ENCODE measurements around the gene ZNRF1. TPM values are rescaled to one million over a fixed set of nuclear protein-coding genes. Genes with fewer than 3 reads are reported as not detected.

ZNRF1 gene
- total and polyA plus RNA-seq, 2 of the 4 experiments (the other 2 are of a cell fraction) = 8.2 to 20.7 TPM

GRCh38 chr16:75022567-75022966 is 23.7 kb downstream of the ZNRF1 start:
- Histone ChIP-seq H3K18ac (ENCODE audit: low read depth, low read length) (peak overlapping the region; percentile 80; the same call in 1 of the 2 replicates), H2AK5ac (ENCODE audit: low read depth, low read length) (peak overlapping the region; percentile 17; the same call in 1 of the 2 replicates), H4K5ac (ENCODE audit: low read depth, low read length) (peak overlapping the region; percentile 39; the same call in 1 of the 2 replicates), H2BK120ac (ENCODE audit: low read depth, low read length) (no peak overlapping the region), H3K9me3 (ENCODE audit: control insufficient read depth, insufficient read depth, low read length) (peaks cover 4% of the 10 kb centered on the region), H4K8ac (ENCODE audit: low read depth in 2 of 2, low read length in 2 of 2) (no peak overlapping the region), H3K14ac (replicated peaks; ENCODE audit: low read depth, low read length) (0 out of 2 replicates have a peak overlapping the region, but pooled peaks have one; percentile 2), H3K4me2 (ENCODE audit: low read depth, low read length) (peak overlapping the region; percentile 41; the same call in 1 of the 2 replicates), H3K9ac (ENCODE audit: low read depth, low read length) (no peak overlapping the region), H4K91ac (ENCODE audit: insufficient read depth, low read depth, low read length) (no peak overlapping the region), H3K27ac (ENCODE audit: insufficient read depth, low read length) (no peak overlapping the region), H3K4me3 (ENCODE audit: insufficient read depth, low read depth, low read length) (no peak overlapping the region), H2AK9ac (replicated peaks; ENCODE audit: low read depth, low read length, poor library complexity) (no peak overlapping the region), H3K36me3 (ENCODE audit: control insufficient read depth, insufficient read depth, low read length) (no peaks in the 10 kb centered on the region), H3K23ac (ENCODE audit: low read depth, low read length) (no peak overlapping the region), H3K4me1 (ENCODE audit: control insufficient read depth, insufficient read depth, low read length) (peaks cover 17% of the 10 kb centered on the region), H3K4ac (ENCODE audit: low read depth, low read length) (no peak overlapping the region; the same call in 1 of the 2 replicates), H3K9me1 (ENCODE audit: insufficient read depth, low read length) (peaks cover 3% of the 10 kb centered on the region; the same call in 1 of the 2 replicates), H4K20me1 (ENCODE audit: insufficient read depth, low read length) (peaks cover 9% of the 10 kb centered on the region; the same call in 1 of the 2 replicates), H2BK15ac (ENCODE audit: low read depth, low read length) (peak overlapping the region; percentile 39; the same call in 1 of the 3 replicates), H3K56ac (ENCODE audit: extremely low read depth, insufficient read depth, low read length) (no peak overlapping the region), H2AFZ (replicated peaks; ENCODE audit: low read length, poor library complexity) (no peak overlapping the region), H2BK5ac (ENCODE audit: low read depth, low read length, poor library complexity, severe bottlenecking) (peak overlapping the region; percentile 89), H3K27me3 (ENCODE audit: control insufficient read depth, insufficient read depth, low read length) (no peaks in the 10 kb centered on the region), H3K79me1 (ENCODE audit: low read depth in 1 of 2, low read length in 2 of 2) (peaks cover 20 to 55% of the 10 kb centered on the region in 2 experiments), H2BK20ac (ENCODE audit: low read depth, low read length) (peak overlapping the region; percentile 2; the same call in 1 of the 2 replicates)
- ATAC-seq (ENCODE audit: low read depth) = no peak
- ChIA-PET POLR2A (ENCODE audit: unreplicated experiment) (no interaction called here), CTCF (no interaction called here)
- intact Hi-C loops (cut with micrococcal nuclease) = no loop called here
- TF ChIP-seq CTCF (conservative IDR thresholded peaks at IDR 0.05; ENCODE audit: low read depth, low read length) (no peak), RCOR1 (IDR thresholded peaks at IDR 0.05; ENCODE audit: insufficient replicate concordance, low read length) (no peak), NFE2L2 (IDR thresholded peaks at IDR 0.05; ENCODE audit: low read depth, low read length) (no peak), RAD21 (IDR thresholded peaks at IDR 0.05; ENCODE audit: low read length) (no peak), POLR2A (IDR thresholded peaks at IDR 0.05; ENCODE audit: low read depth, low read length) (no peak), BHLHE40 (IDR thresholded peaks at IDR 0.05; ENCODE audit: low read depth, low read length) (no peak), SMC3 (IDR thresholded peaks at IDR 0.05; ENCODE audit: low read depth, low read length) (no peak), MAZ (IDR thresholded peaks at IDR 0.05; ENCODE audit: borderline replicate concordance, low read depth, low read length) (no peak), RFX5 (IDR thresholded peaks at IDR 0.05; ENCODE audit: low read depth, low read length) (no peak), CHD1 (IDR thresholded peaks at IDR 0.05; ENCODE audit: low read depth, low read length) (no peak), USF2 (IDR thresholded peaks at IDR 0.05; ENCODE audit: low read depth, low read length) (no peak)
- TF ChIP-seq, protein P1, sequence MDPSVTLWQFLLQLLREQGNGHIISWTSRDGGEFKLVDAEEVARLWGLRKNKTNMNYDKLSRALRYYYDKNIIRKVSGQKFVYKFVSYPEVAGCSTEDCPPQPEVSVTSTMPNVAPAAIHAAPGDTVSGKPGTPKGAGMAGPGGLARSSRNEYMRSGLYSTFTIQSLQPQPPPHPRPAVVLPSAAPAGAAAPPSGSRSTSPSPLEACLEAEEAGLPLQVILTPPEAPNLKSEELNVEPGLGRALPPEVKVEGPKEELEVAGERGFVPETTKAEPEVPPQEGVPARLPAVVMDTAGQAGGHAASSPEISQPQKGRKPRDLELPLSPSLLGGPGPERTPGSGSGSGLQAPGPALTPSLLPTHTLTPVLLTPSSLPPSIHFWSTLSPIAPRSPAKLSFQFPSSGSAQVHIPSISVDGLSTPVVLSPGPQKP (IDR thresholded peaks at IDR 0.05; ENCODE audit: borderline replicate concordance, low read depth, low read length) = no peak
- in situ Hi-C loops (cut with MboI; ENCODE audit: low sequenced_read_pairs) = no loop called here
- dilution Hi-C loops (cut with HindIII; ENCODE audit: low sequenced_read_pairs, unreplicated experiment) = no loop called here
- no TSS peak for BruUV-seq (replicated peaks)
- WGBS, 2 experiments (ENCODE audit: extremely low coverage in 2 of 2, insufficient read length in 1 of 2) = 90% methylated on average over 2 of the region's 4 CpGs; no CpG with 5 or more reads in 1 of the 2 experiments
- DNase-seq = no peak
